Measurements from ENCODE around the gene HOXA7.
A peak's percentile ranks its signal among the peaks of the same experiment; 100 is the strongest.

HOXA7 gene

GRCh38 chr7:27158436-27159265 is 2.2 kb upstream of the HOXA7 start:
- no peak for DNase-seq

- DNase-seq, result no peak
These were observed 1.4 kb upstream of the HOXA7 start for GRCh38 chr7:27157702-27158431.

- no peak for DNase-seq
These were observed 634 bp upstream of the HOXA7 start for GRCh38 chr7:27156916-27157701.

GRCh38 chr7:27155816-27156507 is 513 bp downstream of the HOXA7 start:
- DNase-seq, result no peak

- no peak for DNase-seq
These were observed 1.3 kb downstream of the HOXA7 start for GRCh38 chr7:27154901-27155815.

GRCh38 chr7:27154369-27154768 is 2.1 kb downstream of the HOXA7 start:
- DNase-seq, result no peak

GRCh38 chr7:27153526-27153925 is 2.9 kb downstream of the HOXA7 start:
- no peak for DNase-seq

- DNase-seq, result no peak
These were observed 3.5 kb downstream of the HOXA7 start for GRCh38 chr7:27152816-27153442.

- no peak for DNase-seq
These were observed 4.3 kb downstream of the HOXA7 start, which contains the start of gene HOXA3 for GRCh38 chr7:27151931-27152815. TSS of gene HOXA3 (minus strand) at chr7:27152583. CDS start at chr7:27110640, 41,943 bp downstream.

- DNase-seq, result no peak
These were observed 5.0 kb downstream of the HOXA7 start for GRCh38 chr7:27151341-27151930.

GRCh38 chr7:27150568-27151340 is 5.7 kb downstream of the HOXA7 start:
- DNase-seq, result peak; percentile 37 to 68 (median 55)

GRCh38 chr7:27149842-27150567 is 6.5 kb downstream of the HOXA7 start:
- no peak for DNase-seq

GRCh38 chr7:27148756-27149641 is 7.5 kb downstream of the HOXA7 start:
- no peak for DNase-seq

- no peak for DNase-seq
These were observed 8.3 kb downstream of the HOXA7 start for GRCh38 chr7:27148031-27148755.

- no peak for DNase-seq
These were observed 9.1 kb downstream of the HOXA7 start, which contains the start of gene HOXA6 for GRCh38 chr7:27147199-27148030. TSS of gene HOXA6 (minus strand) at chr7:27147774. CDS start at chr7:27147749, 25 bp downstream.

All from T-helper 1 cell (primary cell).